ENCODE results near the gene IPCEF1. TPM values are rescaled to one million over a fixed set of nuclear protein-coding genes. Genes with fewer than 3 reads are reported as not detected.

The IPCEF1 gene
- total and polyA plus RNA-seq, 2 of the 8 experiments (the other 6 are each of a cell fraction or from before 2014, with no cell fraction given) = 0.41 to 0.78 TPM

GRCh38 chr6:154308986-154309385, 47.6 kb downstream of the IPCEF1 start:
- no peak overlapping the region for H2BK5ac ChIP-seq (ENCODE audit: low read depth, low read length)
- no peak overlapping the region for H3K18ac ChIP-seq (ENCODE audit: extremely low read depth, low read length)
- H3K56ac ChIP-seq (replicated peaks; ENCODE audit: insufficient read length, low read depth, low read length) = no peak overlapping the region
- no peak overlapping the region for H2BK20ac ChIP-seq (ENCODE audit: low read length)
- no peak overlapping the region for H2AK5ac ChIP-seq (ENCODE audit: low read depth, low read length)
- H3K79me1 ChIP-seq (ENCODE audit: low read depth, low read length) = no peaks in the 10 kb centered on the region
- H3K27ac ChIP-seq (ENCODE audit: low read depth, low read length) = no peak overlapping the region
- no peak for DNase-seq (ENCODE audit: low read depth in 1 of 2, low spot score in 2 of 2)
- no peak overlapping the region for H2BK15ac ChIP-seq (ENCODE audit: low read length)
- H4K8ac ChIP-seq (ENCODE audit: extremely low read depth, insufficient read depth, low read length) = no peak overlapping the region
- H3K79me2 ChIP-seq (ENCODE audit: control insufficient read depth in 1 of 2, insufficient read depth in 2 of 2, low read length in 2 of 2) = no peaks in the 10 kb centered on the region
- no peaks in the 10 kb centered on the region for H3K27me3 ChIP-seq (replicated peaks in 1 of 4; ENCODE audit: control insufficient read depth in 3 of 4, extremely low read depth in 1 of 4, insufficient read depth in 3 of 4, low read length in 3 of 4)
- H2BK12ac ChIP-seq (ENCODE audit: low read depth, low read length) = no peak overlapping the region
- H3K36me3 ChIP-seq (ENCODE audit: control insufficient read depth in 2 of 4, insufficient read depth in 4 of 4, low read length in 3 of 4) = no peaks in the 10 kb centered on the region
- no peak overlapping the region for H3K23ac ChIP-seq (ENCODE audit: insufficient read length)
- peaks cover 0 to 3% (median 0%) of the 10 kb centered on the region in 4 experiments; a peak in 1 of 7 replicates for H3K4me1 ChIP-seq (replicated peaks in 1 of 4; ENCODE audit: control insufficient read depth in 3 of 4, insufficient read depth in 4 of 4, low read length in 3 of 4)
- no peak overlapping the region for H3K14ac ChIP-seq (ENCODE audit: insufficient read length)
- no peaks in the 10 kb centered on the region for H4K20me1 ChIP-seq (replicated peaks in 1 of 2; ENCODE audit: control insufficient read depth in 1 of 2, insufficient read depth in 2 of 2, low read length in 2 of 2)
- no peak for FAIRE-seq
- H3K9me3 ChIP-seq (ENCODE audit: insufficient read depth in 2 of 2, low read depth in 1 of 2, low read length in 1 of 2) = 0 out of 4 replicates have a peak, but pooled peaks cover 0 to 5% of the 10 kb centered on the region in 2 experiments
- no peak for TF ChIP-seq USF2 (IDR thresholded peaks at IDR 0.05; ENCODE audit: low read length)
- no peak for TF ChIP-seq KDM5A (IDR thresholded peaks at IDR 0.05; ENCODE audit: low read length)
- TF ChIP-seq POLR2A (IDR thresholded peaks at IDR 0.05; ENCODE audit: control extremely low read depth in 1 of 2, low read depth in 2 of 2, low read length in 2 of 2) = no peak
- no peak for TF ChIP-seq SIX5 (IDR thresholded peaks at IDR 0.05; ENCODE audit: low read depth, low read length)
- TF ChIP-seq NANOG (IDR thresholded peaks at IDR 0.05; ENCODE audit: insufficient read depth, low read depth, low read length, poor library complexity, severe bottlenecking) = no peak
- H3K23me2 ChIP-seq (ENCODE audit: low read depth, low read length) = no peaks in the 10 kb centered on the region
- 92% methylated on average over 2 of the region's 2 CpGs; no CpG with 5 or more reads in 1 of the 2 experiments for WGBS, 2 experiments (ENCODE audit: extremely low coverage in 1 of 2, insufficient coverage in 1 of 2, insufficient read length in 1 of 2, insufficient replicate concordance in 2 of 2, low coverage in 1 of 2, low lambda C conversion rate in 2 of 2, missing lambda C conversion rate in 1 of 2)
- H3K4me3 ChIP-seq (ENCODE audit: extremely low read depth in 1 of 4, insufficient read depth in 2 of 4, low read depth in 3 of 4, low read length in 4 of 4) = no peak overlapping the region
- no peak overlapping the region for H3K9ac ChIP-seq (replicated peaks in 1 of 4; ENCODE audit: extremely low read depth in 1 of 4, low read depth in 3 of 4, low read length in 3 of 4)
- H3K4ac ChIP-seq (replicated peaks; ENCODE audit: insufficient read length, low read depth, low read length) = no peak overlapping the region
- H2BK120ac ChIP-seq (replicated peaks; ENCODE audit: low read depth, low read length) = no peak overlapping the region
- CTCF ChIA-PET (ENCODE audit: partially characterized antibody) = no interaction called here
- no peak overlapping the region for H4K91ac ChIP-seq (replicated peaks; ENCODE audit: insufficient read length, low read length)
- POLR2A ChIA-PET (ENCODE audit: partially characterized antibody) = no interaction called here
- no peak overlapping the region for H3K4me2 ChIP-seq (ENCODE audit: insufficient read depth in 1 of 2, low read depth in 2 of 2, low read length in 2 of 2)
- H4K5ac ChIP-seq (ENCODE audit: insufficient read length, low read depth, low read length) = no peak overlapping the region
- H2AFZ ChIP-seq (ENCODE audit: low read length) = no peak overlapping the region
